ACHN (cell line): Measurements from ENCODE around the gene TGM4.
"Not testable (repeated sequence)": the region's sequence is repeated elsewhere in the genome, so short reads cannot be mapped to it uniquely, and the experiment has no call there.

Experiments
- DNase-seq: peaks from one replicate; pipeline ENCODE4 v3.0.0-alpha.2; 2015
- in situ Hi-C: cut with HindIII; loops from 2 replicates; pipeline ENCODE4 v1.10.0; 2017; ENCODE audit warnings: low sequenced_read_pairs, low pct_ligation_motif_present, low pct_unique_long_range_greater_than_20kb

TGM4 gene

GRCh38 chr3:44874308-44874707 lies at the start of gene TGM4:
TGM4 (plus strand) TSS chr3:44874608; CDS start chr3:44874679, 71 bp downstream.
- DNase-seq, result no peak
- in situ Hi-C loops, result no loop called here

DNA sequence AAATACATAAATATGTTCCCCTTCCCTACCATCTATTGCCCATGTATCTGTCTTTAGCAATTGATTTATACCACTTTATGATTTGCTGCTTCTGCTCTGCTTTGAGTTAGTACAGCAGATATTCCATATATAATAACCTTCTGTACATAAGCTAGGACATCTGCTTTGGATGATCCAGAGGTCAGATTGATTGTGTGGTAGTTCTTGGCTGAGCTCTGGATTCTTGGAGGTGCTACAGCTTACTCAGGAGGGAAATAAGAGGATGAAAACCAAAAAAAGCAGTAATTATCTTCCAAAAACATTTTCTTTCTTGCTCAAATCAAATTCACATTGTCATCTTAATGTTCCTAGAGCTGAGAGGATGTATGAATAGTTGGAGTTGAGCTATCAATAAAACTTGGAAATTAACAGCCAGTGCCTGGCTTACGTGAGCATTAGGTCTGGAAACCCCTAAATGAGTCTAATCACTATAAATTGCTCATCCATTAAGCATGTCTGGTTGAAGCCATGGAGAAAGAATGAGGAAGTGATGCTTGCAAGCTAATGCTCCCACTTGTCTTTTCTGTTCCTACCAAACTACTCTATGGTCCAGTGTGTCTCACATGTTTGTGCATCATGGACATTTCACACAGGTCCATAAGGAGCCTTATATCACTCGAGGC lies 49.0 kb upstream of the TGM4 start:
- DNase-seq, result peak; percentile 4
- in situ Hi-C loops, result no loop called here

GRCh38 chr3:44827196-44827595 lies 47.2 kb upstream of the TGM4 start:
- in situ Hi-C loops, result no loop called here
- no peak for DNase-seq

GRCh38 chr3:44831232-44831631 lies 43.2 kb upstream of the TGM4 start:
- DNase-seq, result no peak
- in situ Hi-C loops, result no loop called here

GRCh38 chr3:44832032-44832431 lies 42.4 kb upstream of the TGM4 start:
- in situ Hi-C loops, result no loop called here
- no peak for DNase-seq

DNA sequence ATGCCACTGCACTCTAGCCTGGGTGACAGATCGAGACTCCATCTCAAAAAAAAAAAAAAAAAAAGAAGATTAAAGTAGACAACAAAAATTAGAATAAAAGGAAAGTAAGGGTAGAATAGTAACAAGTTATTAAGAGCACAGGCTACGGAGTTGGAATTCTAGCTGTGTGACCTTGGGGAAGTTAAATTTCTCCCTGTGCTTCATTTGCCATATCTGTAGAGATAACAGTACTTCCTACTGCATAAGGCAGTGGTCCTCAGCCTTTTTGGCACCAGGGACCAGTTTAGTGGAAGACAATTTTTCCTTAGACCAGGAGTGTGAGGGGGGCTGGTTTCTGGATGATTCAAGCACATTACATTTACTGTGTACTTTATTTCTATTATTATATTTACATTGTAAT lies 41.4 kb upstream of the TGM4 start:
- in situ Hi-C loops, result no loop called here
- DNase-seq, result no peak

DNA sequence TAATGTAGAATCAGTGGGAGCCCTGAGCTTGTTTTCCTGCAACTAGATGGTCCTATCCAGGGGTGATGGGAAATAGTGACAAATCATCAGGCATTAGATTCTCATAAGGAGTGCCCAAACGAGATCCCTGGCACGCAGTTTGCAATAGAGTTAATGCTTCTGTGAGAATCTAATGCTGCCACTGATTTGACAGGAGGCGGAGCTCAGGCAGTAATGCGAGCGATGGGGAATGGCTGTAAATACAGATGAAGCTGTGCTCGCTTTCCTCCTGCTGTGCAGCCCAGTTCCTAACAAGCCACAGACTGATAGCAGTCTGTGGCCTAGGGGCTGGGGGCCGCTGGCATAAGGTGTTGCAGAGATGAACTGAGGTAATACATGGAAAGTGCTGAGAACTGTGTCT lies 41.0 kb upstream of the TGM4 start:
- no peak for DNase-seq
- in situ Hi-C loops, result no loop called here

DNA sequence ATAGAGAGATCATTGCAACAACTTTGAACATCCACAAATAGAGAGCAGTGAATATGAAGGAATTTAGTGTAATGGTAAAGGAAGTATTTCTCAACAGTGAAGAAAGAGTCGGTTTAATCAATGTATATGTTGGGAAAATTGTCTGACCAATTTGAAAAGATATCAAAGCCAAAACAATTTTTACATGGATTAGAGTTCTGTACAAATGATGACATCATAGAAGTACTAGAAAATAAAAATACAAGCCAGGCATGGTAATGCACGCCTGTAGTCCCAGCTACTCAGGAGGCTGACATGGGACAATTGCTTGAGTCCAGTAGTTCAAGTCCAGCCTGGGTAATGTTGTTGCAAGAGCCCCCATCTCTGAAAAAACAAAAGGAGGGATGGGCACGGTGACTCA lies 38.7 kb upstream of the TGM4 start:
- in situ Hi-C loops, result no loop called here
- no peak for DNase-seq

GRCh38 chr3:44842376-44842775 lies 32.0 kb upstream of the TGM4 start:
- in situ Hi-C loops, result no loop called here
- no peak for DNase-seq

DNA sequence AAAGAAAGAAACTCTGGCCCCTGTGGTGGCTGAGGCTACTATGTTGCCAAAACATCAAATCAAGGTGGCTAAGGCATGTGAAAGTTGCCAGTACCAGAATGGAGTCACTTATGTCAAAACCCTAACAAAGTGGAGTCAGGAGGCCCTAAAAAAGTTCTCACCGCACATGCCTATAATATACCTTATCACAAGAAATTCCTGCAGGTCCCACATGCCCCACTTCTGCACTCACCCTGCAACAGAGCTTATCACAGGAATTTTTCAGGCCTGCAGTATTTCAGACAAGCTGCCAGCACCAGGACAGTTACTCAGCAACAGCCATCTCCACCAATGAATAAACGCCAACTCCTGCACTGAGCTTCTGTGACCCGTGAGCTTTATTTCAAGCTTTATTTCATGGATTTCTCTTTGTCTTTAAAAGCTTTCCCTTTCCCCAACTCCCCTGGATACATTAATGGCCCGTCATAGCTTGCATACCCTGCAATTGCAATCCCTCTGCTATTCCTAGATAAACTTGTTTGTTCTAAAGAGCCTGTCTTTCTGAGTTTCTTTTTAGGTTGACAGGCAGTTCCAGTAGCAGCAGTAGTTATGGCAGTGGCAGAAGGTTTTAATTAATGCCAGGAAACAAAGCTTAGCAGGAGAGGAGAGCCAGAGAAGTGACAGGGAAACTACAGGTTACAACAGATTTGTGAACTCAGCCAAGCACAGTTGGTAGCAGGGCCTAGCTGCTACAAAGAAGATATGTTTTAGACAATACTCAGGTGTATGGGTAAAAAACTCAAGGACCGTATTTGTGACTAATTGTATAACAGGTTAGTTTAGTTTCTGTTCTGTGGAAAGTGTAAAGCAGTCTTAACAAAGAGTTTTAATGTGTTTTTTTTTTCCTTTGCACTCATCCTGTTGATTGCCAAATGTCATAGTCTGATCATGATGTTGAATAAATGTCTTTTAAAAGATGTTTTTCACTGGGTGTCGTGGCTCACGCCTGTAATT lies 28.6 kb upstream of the TGM4 start:
- in situ Hi-C loops, result no loop called here
- no peak for DNase-seq

GRCh38 chr3:44848634-44849033 lies 25.8 kb upstream of the TGM4 start:
- in situ Hi-C loops, result no loop called here
- DNase-seq, result no peak

DNA sequence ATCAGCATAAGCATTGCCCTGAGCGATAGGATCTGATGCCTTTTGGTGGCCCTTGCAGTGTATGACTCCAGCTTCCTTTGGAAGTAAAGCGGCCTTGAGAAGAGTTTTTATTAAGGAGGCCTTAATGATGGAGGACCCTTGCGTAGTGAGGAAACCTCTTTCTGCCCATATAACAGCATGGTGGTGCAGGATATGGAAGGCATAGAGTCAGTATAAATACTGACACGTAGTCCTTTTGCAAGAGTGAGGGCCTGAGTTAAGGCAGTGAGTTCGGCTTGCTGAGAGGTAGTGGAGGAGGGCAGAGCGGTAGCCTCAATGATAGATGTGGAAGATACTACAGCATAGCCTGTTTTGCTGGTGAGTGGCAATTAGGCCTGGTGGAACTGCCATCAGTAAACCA lies 17.7 kb upstream of the TGM4 start:
- DNase-seq, in situ Hi-C loops: not testable (repeated sequence)

DNA sequence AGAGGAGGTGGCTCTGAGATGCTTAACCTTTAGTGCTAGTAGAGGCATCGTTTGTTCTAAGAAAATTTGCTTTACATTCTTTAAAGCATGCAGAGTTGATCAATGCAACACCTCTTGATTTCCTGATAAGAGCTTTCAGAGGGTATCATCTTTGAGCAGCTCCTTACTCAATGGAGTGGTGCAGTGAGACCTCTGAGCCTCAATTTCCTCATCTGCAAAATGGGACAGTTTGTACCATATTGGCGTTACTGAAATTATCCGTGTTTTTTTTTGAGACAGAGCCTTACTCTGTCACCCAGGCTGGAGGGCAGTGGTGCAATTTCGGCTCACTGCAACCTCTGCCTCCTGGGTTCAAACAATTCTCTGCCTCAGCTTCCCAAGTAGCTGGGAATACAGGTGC lies 14.3 kb upstream of the TGM4 start:
- no peak for DNase-seq
- in situ Hi-C loops, result no loop called here

DNA sequence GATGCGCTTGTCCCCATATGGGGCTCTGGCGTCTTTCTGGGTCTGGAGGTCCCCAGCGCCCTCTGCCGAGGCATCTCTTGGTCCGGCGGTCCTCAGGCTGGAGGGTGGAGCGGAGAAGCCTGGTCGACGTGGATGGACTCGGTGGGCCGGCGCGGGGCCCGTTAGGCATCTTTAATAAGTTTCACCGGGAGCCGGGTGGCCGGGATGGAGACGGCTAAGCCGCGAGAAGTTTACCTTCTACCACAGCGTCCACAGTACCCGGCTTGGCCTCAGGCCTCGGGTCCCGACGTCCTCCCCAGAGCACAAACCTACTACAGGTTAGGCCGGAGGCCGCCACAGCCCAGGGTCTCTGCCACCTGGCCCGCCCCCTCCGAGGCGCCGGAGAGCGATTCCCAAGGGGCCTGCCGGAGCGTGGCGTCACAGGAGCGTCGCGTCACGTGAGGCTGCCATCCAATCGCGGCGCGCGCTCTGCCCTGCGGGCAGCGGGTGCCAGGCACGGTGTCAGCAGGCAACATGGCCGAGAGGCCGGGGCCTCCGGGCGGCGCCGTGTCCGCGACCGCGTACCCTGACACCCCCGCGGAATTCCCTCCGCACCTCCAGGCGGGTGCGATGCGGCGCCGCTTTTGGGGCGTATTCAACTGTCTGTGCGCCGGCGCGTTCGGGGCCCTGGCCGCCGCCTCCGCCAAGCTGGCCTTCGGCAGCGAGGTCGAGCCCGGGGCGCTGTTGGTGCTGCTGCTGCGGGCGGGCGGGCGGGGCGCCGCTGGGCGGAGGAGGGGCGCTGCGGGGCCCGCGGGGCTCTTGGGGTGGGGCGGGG lies 12.8 kb upstream of the TGM4 start, which contains the start of gene TMEM42:
Gene TMEM42 (plus strand): TSS at position 501 of the 814 bp plus-strand sequence. CDS start 13 bp downstream, at position 514.
- in situ Hi-C loops, result no loop called here
- DNase-seq, result peak; percentile 87

GRCh38 chr3:44862226-44862637 lies 12.2 kb upstream of the TGM4 start:
- in situ Hi-C loops, result no loop called here
- no peak for DNase-seq

- in situ Hi-C loops, result no loop called here
- no peak for DNase-seq
These were observed 9.0 kb upstream of the TGM4 start for GRCh38 chr3:44865272-44866035.

GRCh38 chr3:44867421-44868111 lies 6.8 kb upstream of the TGM4 start:
- in situ Hi-C loops, result no loop called here
- DNase-seq, result no peak
